OCI-M2 (cell line): ENCODE measurements around the gene TMEM121.

ENCODE experiments used
- DNase-seq: peaks from one replicate; lab custom pipeline; 2025; ENCODE audit not compliant: unreplicated experiment; lab: John Stamatoyannopoulos, UW

TMEM121 gene

GRCh38 chr14:105527826-105528585, 1.6 kb downstream of the TMEM121 start:
- DNase-seq, result no peak

- DNase-seq, result no peak
These were observed 2.4 kb downstream of the TMEM121 start for GRCh38 chr14:105528586-105529318.

GRCh38 chr14:105529319-105529568, 2.9 kb downstream of the TMEM121 start:
- no peak for DNase-seq

GRCh38 chr14:105529569-105530284, 3.3 kb downstream of the TMEM121 start:
- DNase-seq, result no peak

- no peak for DNase-seq
These were observed 4.1 kb downstream of the TMEM121 start for GRCh38 chr14:105530285-105531087.

- DNase-seq, result no peak
These were observed 4.9 kb downstream of the TMEM121 start for GRCh38 chr14:105531088-105531893.

- no peak for DNase-seq
These were observed 5.7 kb downstream of the TMEM121 start for GRCh38 chr14:105531894-105532623.

GRCh38 chr14:105532735-105533141, 6.4 kb downstream of the TMEM121 start:
- DNase-seq, result no peak

GRCh38 chr14:105533391-105533790, 7.0 kb downstream of the TMEM121 start:
- DNase-seq, result no peak

GRCh38 chr14:105533811-105534498, 7.6 kb downstream of the TMEM121 start:
- no peak for DNase-seq

GRCh38 chr14:105534586-105534985, 8.2 kb downstream of the TMEM121 start:
- no peak for DNase-seq

- DNase-seq, result no peak
These were observed 9.7 kb downstream of the TMEM121 start for GRCh38 chr14:105536051-105536450.

- no peak for DNase-seq
These were observed 10.6 kb downstream of the TMEM121 start for GRCh38 chr14:105536691-105537579.

- no peak for DNase-seq
These were observed 11.4 kb downstream of the TMEM121 start for GRCh38 chr14:105537580-105538474.

- no peak for DNase-seq
These were observed 12.2 kb downstream of the TMEM121 start for GRCh38 chr14:105538481-105539049.

GRCh38 chr14:105540811-105541210, 14.4 kb downstream of the TMEM121 start:
- no peak for DNase-seq
